Loucy (cell line): Measurements from ENCODE around the gene TICRR.

Source experiments
- H2AFZ ChIP-seq: fragments of 200-600 bp; sonication (generic); 2 replicates; pipeline ENCODE4 v1.6.0; 2016; ENCODE audit warnings: antibody characterized with exemption, mild to moderate bottlenecking, low read length, moderate library complexity
- H3F3A ChIP-seq: fragments of 200-600 bp; 2 replicates; pipeline ENCODE4 v1.6.0; 2016; ENCODE audit warnings: antibody characterized with exemption, low read depth, mild to moderate bottlenecking
- H3K27me3 ChIP-seq: fragments of 200-600 bp; sonication (generic); 2 replicates; pipeline ENCODE4 v1.6.1; 2014; ENCODE audit warnings: low read length, mild to moderate bottlenecking; ENCODE audit not compliant: insufficient read depth, poor library complexity, severe bottlenecking
- H3K36me3 ChIP-seq: fragments of 200-600 bp; sonication (generic); 2 replicates; pipeline ENCODE4 v1.6.1; 2016; ENCODE audit warnings: low read length; ENCODE audit not compliant: insufficient read depth
- H3K4me1 ChIP-seq: fragments of 200-600 bp; sonication (generic); 2 replicates; pipeline ENCODE4 v1.5.1; 2014; ENCODE audit warnings: low read length, mild to moderate bottlenecking; ENCODE audit not compliant: insufficient read depth, poor library complexity, severe bottlenecking
- H3K4me2 ChIP-seq: fragments of 200-600 bp; sonication (generic); 2 replicates; pipeline ENCODE4 v1.6.0; 2014; ENCODE audit warnings: antibody characterized with exemption, low read length, low read depth, mild to moderate bottlenecking; ENCODE audit not compliant: poor library complexity, severe bottlenecking
- H3K4me3 ChIP-seq: fragments of 200-600 bp; sonication (generic); 2 replicates; pipeline ENCODE4 v1.5.1; 2014; ENCODE audit warnings: low read length, mild to moderate bottlenecking, mixed read lengths; ENCODE audit not compliant: poor library complexity, severe bottlenecking
- H3K79me2 ChIP-seq: fragments of 200-600 bp; sonication (generic); 2 replicates; pipeline ENCODE4 v1.6.1; 2014; ENCODE audit warnings: low read length; ENCODE audit not compliant: insufficient read depth
- H3K9ac ChIP-seq: fragments of 200-600 bp; sonication (generic); 2 replicates; pipeline ENCODE4 v1.6.0; 2014; ENCODE audit warnings: mild to moderate bottlenecking, low read depth, low read length, moderate library complexity; ENCODE audit not compliant: poor library complexity, severe bottlenecking
- H3K9me2 ChIP-seq: fragments of 200-600 bp; sonication (generic); replicated peaks from 2 replicates; pipeline ENCODE4 v1.6.1; 2016; ENCODE audit warnings: low read depth, low read length, mixed read lengths
- H3K9me3 ChIP-seq: fragments of 200-600 bp; sonication (generic); 2 replicates; pipeline ENCODE4 v1.6.1; 2014; ENCODE audit warnings: mild to moderate bottlenecking, antibody characterized with exemption, low read length, low read depth; ENCODE audit not compliant: insufficient read depth
- H4K20me1 ChIP-seq: fragments of 200-600 bp; sonication (generic); 2 replicates; pipeline ENCODE4 v1.6.0; 2014; ENCODE audit warnings: antibody characterized with exemption, low read length, mild to moderate bottlenecking; ENCODE audit not compliant: insufficient read depth, poor library complexity, severe bottlenecking
- EZH2phosphoT487 ChIP-seq: fragments of 200-600 bp; IDR thresholded peaks from 2 replicates; pipeline ENCODE4 v1.6.1; 2018; ENCODE audit warnings: antibody characterized with exemption, mild to moderate bottlenecking, moderate library complexity, borderline replicate concordance
- TF ChIP-seq, protein P1 (sequence below): fragments of 200-600 bp; sonication (generic); conservative IDR thresholded peaks from 2 replicates; pipeline ENCODE4 v1.5.1; 2014; ENCODE audit warnings: mild to moderate bottlenecking, antibody characterized with exemption, low read length

Gene TICRR

DNA sequence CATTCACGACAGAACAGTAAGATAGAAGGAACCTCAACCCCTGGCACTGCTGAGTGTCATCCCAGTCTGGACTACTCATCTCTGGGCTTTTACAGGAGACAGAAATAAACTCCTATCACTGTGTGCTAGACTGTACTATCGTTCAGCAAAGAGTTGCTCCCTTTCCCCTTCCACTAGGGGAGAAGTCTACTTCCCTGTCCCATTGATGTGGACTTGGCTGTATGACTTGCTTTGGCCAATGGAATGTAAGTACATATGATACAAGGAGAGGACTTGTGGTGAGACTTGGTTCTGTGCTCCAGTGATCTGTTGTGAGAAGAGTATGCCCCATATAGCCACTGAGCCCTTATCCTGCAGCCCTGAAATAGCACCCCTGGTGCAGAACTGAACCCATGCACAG lies 85.3 kb downstream of the TICRR start:
- Histone ChIP-seq H3K9me3 (no peaks in the 10 kb centered on the region), H3F3A (peaks cover 5% of the 10 kb centered on the region; the same call in 1 of the 2 replicates), H3K9me2 (no peaks in the 10 kb centered on the region), H3K4me2 (no peak overlapping the region), H3K4me3 (no peak overlapping the region), H3K27me3 (no peaks in the 10 kb centered on the region), H3K4me1 (peaks cover 7% of the 10 kb centered on the region), H4K20me1 (no peaks in the 10 kb centered on the region), H3K36me3 (no peaks in the 10 kb centered on the region), H3K79me2 (no peaks in the 10 kb centered on the region), H3K9ac (no peak overlapping the region), H2AFZ (no peak overlapping the region)
- TF ChIP-seq EZH2phosphoT487: no peak
- TF ChIP-seq, protein P1, sequence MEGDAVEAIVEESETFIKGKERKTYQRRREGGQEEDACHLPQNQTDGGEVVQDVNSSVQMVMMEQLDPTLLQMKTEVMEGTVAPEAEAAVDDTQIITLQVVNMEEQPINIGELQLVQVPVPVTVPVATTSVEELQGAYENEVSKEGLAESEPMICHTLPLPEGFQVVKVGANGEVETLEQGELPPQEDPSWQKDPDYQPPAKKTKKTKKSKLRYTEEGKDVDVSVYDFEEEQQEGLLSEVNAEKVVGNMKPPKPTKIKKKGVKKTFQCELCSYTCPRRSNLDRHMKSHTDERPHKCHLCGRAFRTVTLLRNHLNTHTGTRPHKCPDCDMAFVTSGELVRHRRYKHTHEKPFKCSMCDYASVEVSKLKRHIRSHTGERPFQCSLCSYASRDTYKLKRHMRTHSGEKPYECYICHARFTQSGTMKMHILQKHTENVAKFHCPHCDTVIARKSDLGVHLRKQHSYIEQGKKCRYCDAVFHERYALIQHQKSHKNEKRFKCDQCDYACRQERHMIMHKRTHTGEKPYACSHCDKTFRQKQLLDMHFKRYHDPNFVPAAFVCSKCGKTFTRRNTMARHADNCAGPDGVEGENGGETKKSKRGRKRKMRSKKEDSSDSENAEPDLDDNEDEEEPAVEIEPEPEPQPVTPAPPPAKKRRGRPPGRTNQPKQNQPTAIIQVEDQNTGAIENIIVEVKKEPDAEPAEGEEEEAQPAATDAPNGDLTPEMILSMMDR: no peak

DNA sequence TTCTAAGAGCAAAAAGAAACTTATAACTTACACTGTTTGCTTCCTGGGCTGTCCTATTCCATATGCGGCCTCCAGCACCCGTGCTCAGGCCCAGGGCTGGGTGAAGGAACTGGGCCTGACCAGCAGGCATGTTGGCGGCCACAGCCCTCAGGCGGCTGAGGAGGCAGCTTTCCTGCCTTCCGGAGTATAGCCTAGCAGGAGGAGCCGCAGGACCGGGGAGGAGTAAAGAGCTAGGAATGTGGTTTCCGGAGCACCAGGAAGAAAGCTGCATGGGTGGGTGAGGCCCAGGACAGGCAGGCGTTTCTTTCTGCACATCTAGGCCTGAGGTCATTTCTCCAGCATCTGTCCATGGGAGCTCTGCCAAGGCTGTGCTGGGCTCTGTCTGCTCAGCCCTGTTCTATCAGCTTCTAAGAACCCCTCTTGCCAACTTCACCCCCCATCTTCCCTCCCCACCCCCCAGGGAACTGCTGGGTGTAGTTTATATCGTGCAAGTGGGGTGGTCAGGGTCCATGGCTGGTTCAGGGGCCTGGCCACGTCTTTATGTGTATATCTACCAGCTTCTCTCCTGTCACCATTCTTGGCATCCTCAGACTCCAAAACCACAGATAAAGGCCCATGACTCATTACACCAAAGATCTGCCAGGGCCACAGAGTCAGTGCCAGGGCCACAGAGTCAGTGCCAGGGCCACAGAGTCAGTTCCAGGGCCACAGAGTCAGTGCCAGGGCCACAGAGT lies 87.8 kb downstream of the TICRR start:
- Histone ChIP-seq H3K9me3 (no peaks in the 10 kb centered on the region), H2AFZ (no peak overlapping the region), H4K20me1 (no peaks in the 10 kb centered on the region), H3K79me2 (no peaks in the 10 kb centered on the region), H3F3A (no peaks in the 10 kb centered on the region), H3K4me3 (no peak overlapping the region), H3K9me2 (no peaks in the 10 kb centered on the region), H3K9ac (no peak overlapping the region), H3K4me1 (no peaks in the 10 kb centered on the region), H3K36me3 (no peaks in the 10 kb centered on the region), H3K4me2 (no peak overlapping the region), H3K27me3 (no peaks in the 10 kb centered on the region)
- TF ChIP-seq EZH2phosphoT487: no peak
- TF ChIP-seq, protein P1: no peak

DNA sequence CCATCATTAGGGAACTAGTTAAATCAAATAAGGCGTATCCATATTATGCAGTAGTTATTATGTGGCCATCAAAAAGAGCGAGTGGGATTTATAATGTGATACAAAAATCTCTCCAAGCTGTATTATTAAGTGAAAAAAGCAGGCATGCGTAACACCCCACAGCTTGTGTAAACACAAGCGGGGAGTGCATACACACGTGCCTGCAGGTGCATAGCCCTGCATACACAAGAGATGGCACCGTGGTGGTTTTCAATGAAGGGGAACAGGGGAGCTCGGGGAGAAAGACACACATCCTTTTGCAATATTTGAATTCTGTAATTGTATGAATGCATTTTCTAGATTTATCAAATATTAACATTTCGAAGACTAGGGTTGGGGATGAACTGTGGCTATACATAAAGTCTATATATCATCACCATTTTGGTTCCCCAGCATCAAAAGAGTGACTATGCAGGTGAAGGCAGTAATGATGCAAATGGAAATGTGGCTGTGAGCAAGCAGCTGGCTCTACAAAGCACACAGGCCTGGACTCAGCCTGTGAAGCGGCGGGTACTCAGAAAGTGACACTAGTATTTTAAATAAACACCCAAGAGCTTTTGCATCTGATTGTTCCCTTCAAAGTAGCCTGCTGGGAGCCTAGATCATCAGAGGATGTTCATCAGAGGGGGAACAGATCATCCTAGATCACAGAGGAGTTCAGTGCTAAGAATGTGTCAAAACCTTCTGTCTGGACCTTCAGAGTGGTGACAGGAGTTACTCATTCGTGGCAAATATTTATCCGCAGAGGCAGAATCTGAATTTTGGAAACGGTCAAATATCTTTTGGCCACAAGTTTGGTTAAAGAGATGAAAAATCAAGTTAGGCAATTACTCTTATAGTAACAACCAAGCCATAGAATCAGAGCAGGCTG lies 89.4 kb downstream of the TICRR start:
- H3K4me3 ChIP-seq: peak overlapping the region; percentile 53
- no peaks in the 10 kb centered on the region for H3K9me2 ChIP-seq
- no peak overlapping the region for H2AFZ ChIP-seq

More for the DNA sequence above, 89.4 kb downstream of the TICRR start:
- no peak overlapping the region for H3K4me2 ChIP-seq
- TF ChIP-seq EZH2phosphoT487: no peak
- TF ChIP-seq, protein P1: no peak
- H3K27me3 ChIP-seq: no peaks in the 10 kb centered on the region
- H3K36me3 ChIP-seq: no peaks in the 10 kb centered on the region
- H3K79me2 ChIP-seq: no peaks in the 10 kb centered on the region
- H3K9me3 ChIP-seq: no peaks in the 10 kb centered on the region
- H3F3A ChIP-seq: no peaks in the 10 kb centered on the region
- no peak overlapping the region for H3K9ac ChIP-seq
- no peaks in the 10 kb centered on the region for H3K4me1 ChIP-seq
- H4K20me1 ChIP-seq: no peaks in the 10 kb centered on the region
